ENCODE results near the gene ZNF77. TPM values are rescaled to one million over a fixed set of nuclear protein-coding genes. Genes with fewer than 3 reads are reported as not detected.

ZNF77 gene
- total RNA-seq, 1 donor = 5.8 TPM

Other genes with a start within 250 kb of the ZNF77 start
- gene GNG7, start 242.3 kb downstream of the ZNF77 start, total RNA-seq = 0.29 and 0.72 TPM in 2 replicates
- gene DIRAS1, start 223.6 kb downstream of the ZNF77 start, total RNA-seq = 12.4 and 14.8 TPM in 2 replicates
- gene SLC39A3, start 205.0 kb downstream of the ZNF77 start, total RNA-seq = 33.0 and 33.7 TPM in 2 replicates
- 35.9 and 38.7 TPM in 2 replicates for gene SGTA, start 161.7 kb downstream of the ZNF77 start, total RNA-seq
- gene THOP1, start 159.5 kb downstream of the ZNF77 start, total RNA-seq = 45.6 and 49.5 TPM in 2 replicates
- gene ZNF554, start 125.1 kb downstream of the ZNF77 start, total RNA-seq = 5.6 and 5.8 TPM in 2 replicates
- gene ZNF555, start 103.5 kb downstream of the ZNF77 start, total RNA-seq = 6.2 and 8.0 TPM in 2 replicates
- gene ZNF556, start 77.6 kb downstream of the ZNF77 start, total RNA-seq = not detected in 2 replicates
- gene ZNF57, start 44.0 kb downstream of the ZNF77 start, total RNA-seq = 5.4 and 6.5 TPM in 2 replicates
- under 0.01 and 0.72 TPM in 2 replicates for gene TLE6, start 32.6 kb upstream of the ZNF77 start, total RNA-seq
- gene TLE2, start 84.3 kb upstream of the ZNF77 start, total RNA-seq = 2.4 and 5.1 TPM in 2 replicates
- gene TLE5, start 117.5 kb upstream of the ZNF77 start, total RNA-seq = 209 and 211 TPM in 2 replicates
- gene GNA11, start 149.4 kb upstream of the ZNF77 start, total RNA-seq = 73.7 and 74.2 TPM in 2 replicates
- 0.36 TPM in 1 of 2 replicates, not detected in the other for gene GNA15, start 191.1 kb upstream of the ZNF77 start, total RNA-seq
- not detected in 2 replicates for gene S1PR4, start 233.8 kb upstream of the ZNF77 start, total RNA-seq
- 37.7 and 39.4 TPM in 2 replicates for gene NCLN, start 241.0 kb upstream of the ZNF77 start, total RNA-seq